Activated naive CD8-positive, alpha-beta T cell treated with anti-CD3 and anti-CD28 coated beads, Interleukin-2, amount 50 U/mL, for 24 hours (primary cell): ENCODE data around the gene KMO.

Experiments used
- ATAC-seq: fragments of 150-1000 bp; cut with Tn5 transposase; one replicate; pipeline ENCODE4 v1.10.0; 2021
- DNase-seq: peaks from one replicate; pipeline ENCODE4 v3.0.0; 2021
- H3K27ac Mint-ChIP-seq: one replicate; pipeline ENCODE4 v1.8.0; 2021; ENCODE audit warnings: mild to moderate bottlenecking, mixed read lengths
- H3K27me3 Mint-ChIP-seq: one replicate; pipeline ENCODE4 v1.8.0; 2021; ENCODE audit warnings: mixed read lengths
- H3K36me3 Mint-ChIP-seq: one replicate; pipeline ENCODE4 v1.8.0; 2021; ENCODE audit warnings: low read depth, mixed read lengths
- H3K4me1 Mint-ChIP-seq: one replicate; pipeline ENCODE4 v1.8.0; 2021; ENCODE audit warnings: mixed read lengths
- H3K4me3 Mint-ChIP-seq: one replicate; pipeline ENCODE4 v1.8.0; 2021; ENCODE audit warnings: mild to moderate bottlenecking, moderate library complexity, mixed read lengths
- H3K9me3 Mint-ChIP-seq: one replicate; pipeline ENCODE4 v1.8.0; 2021; ENCODE audit warnings: mixed read lengths

The KMO gene

GRCh38 chr1:241557031-241557430, 24.9 kb downstream of the KMO start:
- Mint-ChIP-seq H3K4me1 (peaks cover 8% of the 10 kb centered on the region), H3K36me3 (peaks cover 2% of the 10 kb centered on the region), H3K9me3 (no peaks in the 10 kb centered on the region), H3K27me3 (no peaks in the 10 kb centered on the region), H3K4me3 (no peak overlapping the region), H3K27ac (no peak overlapping the region)
- ATAC-seq (no peak), DNase-seq (no peak)

GRCh38 chr1:241557551-241558193, 25.5 kb downstream of the KMO start:
- H3K4me3 Mint-ChIP-seq = no peak overlapping the region
- DNase-seq (no peak), ATAC-seq (no peak)
- H3K36me3 Mint-ChIP-seq = peaks cover 2% of the 10 kb centered on the region
- H3K27ac Mint-ChIP-seq = no peak overlapping the region
- no peaks in the 10 kb centered on the region for H3K27me3 Mint-ChIP-seq
- peaks cover 2% of the 10 kb centered on the region for H3K4me1 Mint-ChIP-seq
- no peaks in the 10 kb centered on the region for H3K9me3 Mint-ChIP-seq

DNA sequence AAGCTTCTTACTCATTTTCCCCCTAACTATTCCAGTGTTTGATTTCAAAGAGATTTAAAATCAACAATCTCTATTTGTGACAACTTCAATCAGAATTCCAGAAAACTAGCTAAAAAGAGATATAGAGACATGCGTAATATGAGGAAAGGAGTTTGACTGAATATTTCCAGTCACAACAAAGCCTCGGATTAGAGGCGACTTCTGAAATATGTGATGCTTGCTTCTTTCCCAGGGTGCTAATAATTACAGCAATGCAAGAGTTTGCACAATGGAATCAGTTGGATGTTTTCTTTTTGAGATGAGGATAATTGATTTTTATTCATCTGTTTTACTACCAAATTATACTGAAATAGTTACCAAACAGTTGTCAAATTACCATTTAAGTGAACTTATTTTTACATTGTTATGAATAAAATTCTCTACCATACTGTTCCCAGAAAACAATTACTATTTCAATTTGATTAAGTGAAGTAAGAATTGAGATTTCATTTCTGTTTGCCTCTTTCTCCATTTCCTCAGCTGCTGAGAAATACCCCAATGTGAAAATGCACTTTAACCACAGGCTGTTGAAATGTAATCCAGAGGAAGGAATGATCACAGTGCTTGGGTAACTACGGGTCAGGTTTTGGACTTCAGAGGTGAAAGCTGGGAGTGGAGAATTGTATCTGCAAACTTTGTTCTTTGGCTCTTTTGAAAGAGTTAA, 28.1 kb downstream of the KMO start:
- Mint-ChIP-seq H3K27ac (no peak overlapping the region), H3K4me1 (no peaks in the 10 kb centered on the region), H3K9me3 (no peaks in the 10 kb centered on the region), H3K4me3 (no peak overlapping the region), H3K27me3 (no peaks in the 10 kb centered on the region), H3K36me3 (no peaks in the 10 kb centered on the region)
- ATAC-seq (no peak), DNase-seq (no peak)

DNA sequence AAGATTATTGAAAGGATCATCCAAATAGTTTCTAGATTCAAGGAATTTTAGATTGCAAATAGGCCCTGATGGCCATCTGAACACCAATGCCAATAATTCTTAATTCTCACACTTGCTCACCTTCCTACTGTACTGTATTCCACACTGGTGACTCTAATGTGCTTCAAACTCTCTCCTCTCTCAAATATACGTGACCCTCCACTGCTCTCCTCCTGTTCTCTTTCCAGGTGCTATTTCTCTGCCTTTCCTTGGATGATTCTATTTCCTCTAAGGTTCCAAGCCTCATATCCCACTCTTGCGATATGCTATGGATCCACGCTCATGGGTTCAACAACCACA, 28.6 kb downstream of the KMO start:
- Mint-ChIP-seq H3K4me3 (no peak overlapping the region), H3K27me3 (no peaks in the 10 kb centered on the region), H3K27ac (no peak overlapping the region), H3K9me3 (no peaks in the 10 kb centered on the region), H3K4me1 (no peaks in the 10 kb centered on the region), H3K36me3 (no peaks in the 10 kb centered on the region)
- ATAC-seq (no peak), DNase-seq (no peak)

DNA sequence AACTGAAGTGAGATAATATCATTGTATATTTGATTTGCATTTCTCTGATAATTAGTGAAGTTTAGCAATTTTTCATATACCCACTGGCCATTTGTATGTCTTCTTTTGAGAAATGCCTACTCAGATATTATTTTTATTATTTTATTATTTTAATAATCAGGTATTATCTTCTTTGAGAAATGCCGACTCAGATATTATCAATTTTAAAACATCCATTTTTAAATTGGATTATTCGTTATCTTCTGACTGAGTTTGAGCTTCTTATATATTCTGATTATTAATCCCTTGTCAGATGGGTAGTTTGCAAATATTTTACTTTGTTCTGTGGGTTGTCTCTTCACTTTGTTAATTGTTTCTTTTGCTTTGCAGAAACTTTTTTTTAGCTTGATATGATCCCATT, 37.7 kb downstream of the KMO start:
- Mint-ChIP-seq H3K27ac (no peak overlapping the region), H3K4me1 (no peaks in the 10 kb centered on the region), H3K4me3 (no peak overlapping the region), H3K9me3 (peaks cover 10% of the 10 kb centered on the region), H3K27me3 (peaks cover 13% of the 10 kb centered on the region), H3K36me3 (no peaks in the 10 kb centered on the region)
- ATAC-seq (no peak), DNase-seq (no peak)

GRCh38 chr1:241574154-241574553, 42.0 kb downstream of the KMO start:
- Mint-ChIP-seq H3K36me3 (peaks cover 5% of the 10 kb centered on the region), H3K27me3 (peaks cover 21% of the 10 kb centered on the region), H3K4me3 (no peak overlapping the region), H3K4me1 (peaks cover 3% of the 10 kb centered on the region), H3K9me3 (peaks cover 35% of the 10 kb centered on the region), H3K27ac (no peak overlapping the region)
- DNase-seq = no peak
- no peak for ATAC-seq

GRCh38 chr1:241579434-241579833, 47.3 kb downstream of the KMO start:
- ATAC-seq = no peak
- Mint-ChIP-seq H3K36me3 (peaks cover 10% of the 10 kb centered on the region), H3K4me1 (peaks cover 3% of the 10 kb centered on the region), H3K27me3 (peaks cover 11% of the 10 kb centered on the region), H3K9me3 (peaks cover 32% of the 10 kb centered on the region), H3K4me3 (no peak overlapping the region), H3K27ac (no peak overlapping the region)
- DNase-seq = no peak

DNA sequence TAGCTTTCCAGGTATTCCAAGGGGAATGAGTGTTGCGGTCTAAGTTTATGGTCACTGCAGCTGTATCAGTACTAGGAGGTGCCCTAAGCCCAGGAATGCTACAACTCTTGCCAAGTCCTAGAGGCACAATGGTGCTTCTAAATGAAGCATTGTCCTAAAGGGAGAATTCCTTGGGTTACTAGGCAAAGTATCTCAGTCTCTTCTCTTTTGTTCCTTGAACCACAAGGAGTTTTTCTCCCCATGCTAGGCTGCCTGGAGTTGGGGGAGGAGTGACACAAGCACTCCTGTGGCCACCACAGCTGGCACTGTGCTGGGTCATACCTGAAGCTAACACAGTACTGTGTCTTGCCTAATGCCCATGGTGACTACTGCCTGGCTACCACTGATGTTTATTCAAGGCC, 50.7 kb downstream of the KMO start:
- no peak overlapping the region for H3K27ac Mint-ChIP-seq
- DNase-seq = no peak
- peaks cover 4% of the 10 kb centered on the region for H3K9me3 Mint-ChIP-seq
- peaks cover 4% of the 10 kb centered on the region for H3K27me3 Mint-ChIP-seq
- H3K36me3 Mint-ChIP-seq = peaks cover 5% of the 10 kb centered on the region
- H3K4me3 Mint-ChIP-seq = no peak overlapping the region
- ATAC-seq = no peak
- no peaks in the 10 kb centered on the region for H3K4me1 Mint-ChIP-seq

GRCh38 chr1:241586905-241587512, 54.8 kb downstream of the KMO start:
- Mint-ChIP-seq H3K27ac (no peak overlapping the region), H3K9me3 (peaks cover 4% of the 10 kb centered on the region), H3K36me3 (peaks cover 5% of the 10 kb centered on the region), H3K4me3 (no peak overlapping the region), H3K27me3 (no peaks in the 10 kb centered on the region), H3K4me1 (peaks cover 10% of the 10 kb centered on the region)
- ATAC-seq = no peak
- no peak for DNase-seq

DNA sequence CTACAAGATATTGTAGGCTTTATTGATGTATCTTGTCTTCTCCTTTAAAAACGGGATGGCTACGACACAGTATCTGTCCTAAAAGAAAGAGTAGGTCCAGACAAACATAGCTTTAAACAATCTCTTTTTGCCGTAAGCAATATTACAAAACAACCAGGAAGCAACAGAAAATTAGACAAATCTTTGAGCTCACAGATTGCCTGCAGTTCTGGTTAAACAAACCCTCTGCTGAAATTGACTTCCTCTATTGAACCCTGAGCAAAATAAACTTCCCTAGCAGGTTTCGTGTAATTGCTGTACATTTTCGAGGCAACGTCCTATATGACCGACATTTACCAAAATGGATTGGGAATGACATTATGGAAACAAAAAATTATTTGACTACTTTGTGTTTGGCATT, 57.3 kb downstream of the KMO start:
- Mint-ChIP-seq H3K27ac (no peak overlapping the region), H3K27me3 (no peaks in the 10 kb centered on the region)

GRCh38 chr1:241590719-241591118, 58.5 kb downstream of the KMO start:
- Mint-ChIP-seq H3K4me1 (peaks cover 25% of the 10 kb centered on the region), H3K27me3 (no peaks in the 10 kb centered on the region), H3K4me3 (no peak overlapping the region), H3K9me3 (no peaks in the 10 kb centered on the region), H3K36me3 (peaks cover 8% of the 10 kb centered on the region), H3K27ac (peak overlapping the region; percentile 4)
- ATAC-seq (no peak), DNase-seq (no peak)

More for the DNA sequence above, 57.3 kb downstream of the KMO start:
- Mint-ChIP-seq H3K9me3 (no peaks in the 10 kb centered on the region), H3K36me3 (peaks cover 4% of the 10 kb centered on the region), H3K4me1 (peaks cover 25% of the 10 kb centered on the region), H3K4me3 (no peak overlapping the region)
- DNase-seq (no peak), ATAC-seq (no peak)

GRCh38 chr1:241591317-241591716, 59.1 kb downstream of the KMO start:
- ATAC-seq (no peak), DNase-seq (no peak)
- no peak overlapping the region for H3K4me3 Mint-ChIP-seq
- H3K4me1 Mint-ChIP-seq = peaks cover 26% of the 10 kb centered on the region
- H3K9me3 Mint-ChIP-seq = no peaks in the 10 kb centered on the region
- no peaks in the 10 kb centered on the region for H3K27me3 Mint-ChIP-seq
- H3K36me3 Mint-ChIP-seq = peaks cover 8% of the 10 kb centered on the region
- H3K27ac Mint-ChIP-seq = peak overlapping the region; percentile 74

- no peaks in the 10 kb centered on the region for H3K9me3 Mint-ChIP-seq
- no peak for DNase-seq
- peaks cover 8% of the 10 kb centered on the region for H3K36me3 Mint-ChIP-seq
- H3K4me1 Mint-ChIP-seq = peaks cover 27% of the 10 kb centered on the region
- ATAC-seq = no peak
- H3K27ac Mint-ChIP-seq = peak overlapping the region; percentile 74
- H3K27me3 Mint-ChIP-seq = no peaks in the 10 kb centered on the region
- no peak overlapping the region for H3K4me3 Mint-ChIP-seq
Measured at GRCh38 chr1:241591736-241592135, 59.6 kb downstream of the KMO start.

DNA sequence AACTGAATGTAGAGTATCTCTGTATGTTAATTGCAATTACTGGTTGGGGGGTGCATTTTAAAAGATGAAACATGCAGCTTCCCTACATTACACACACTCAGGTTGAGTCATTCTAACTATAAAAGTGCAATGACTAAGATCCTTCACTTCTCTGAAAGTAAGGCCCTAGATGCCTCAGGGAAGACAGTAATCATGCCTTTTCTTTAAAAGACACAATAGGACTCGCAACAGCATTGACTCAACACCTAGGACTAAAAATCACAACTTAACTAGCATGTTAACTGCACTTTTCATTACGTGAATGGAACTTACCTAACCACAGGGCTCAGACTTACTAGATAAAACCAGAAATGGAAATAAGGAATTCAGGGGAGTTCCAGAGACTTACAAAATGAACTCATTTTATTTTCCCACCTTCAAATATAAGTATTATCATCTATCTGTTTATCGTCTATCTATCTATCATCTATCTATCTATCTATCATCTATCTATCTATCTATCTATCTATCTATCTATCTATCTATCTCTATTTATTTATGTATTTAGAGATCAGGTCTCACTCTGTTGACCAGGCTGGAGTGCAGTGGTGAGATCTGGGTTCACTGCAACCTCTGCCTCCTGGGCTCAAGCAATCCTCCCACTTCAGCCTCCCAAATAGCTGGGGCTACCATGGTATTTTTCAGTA, 60.2 kb downstream of the KMO start:
- peak; percentile 99 for ATAC-seq
- Mint-ChIP-seq H3K4me3 (no peak overlapping the region), H3K9me3 (no peaks in the 10 kb centered on the region), H3K36me3 (peaks cover 8% of the 10 kb centered on the region), H3K27ac (peak overlapping the region; percentile 74), H3K27me3 (no peaks in the 10 kb centered on the region), H3K4me1 (peaks cover 27% of the 10 kb centered on the region)
- no peak for DNase-seq

GRCh38 chr1:241593186-241593585, 61.0 kb downstream of the KMO start:
- H3K27me3 Mint-ChIP-seq = no peaks in the 10 kb centered on the region
- ATAC-seq = no peak
- peak overlapping the region; percentile 74 for H3K27ac Mint-ChIP-seq
- H3K9me3 Mint-ChIP-seq = no peaks in the 10 kb centered on the region
- H3K4me1 Mint-ChIP-seq = peaks cover 29% of the 10 kb centered on the region
- H3K4me3 Mint-ChIP-seq = no peak overlapping the region
- no peak for DNase-seq
- peaks cover 10% of the 10 kb centered on the region for H3K36me3 Mint-ChIP-seq
